Measurements from ENCODE around the gene CEND1.

The CEND1 gene

DNA sequence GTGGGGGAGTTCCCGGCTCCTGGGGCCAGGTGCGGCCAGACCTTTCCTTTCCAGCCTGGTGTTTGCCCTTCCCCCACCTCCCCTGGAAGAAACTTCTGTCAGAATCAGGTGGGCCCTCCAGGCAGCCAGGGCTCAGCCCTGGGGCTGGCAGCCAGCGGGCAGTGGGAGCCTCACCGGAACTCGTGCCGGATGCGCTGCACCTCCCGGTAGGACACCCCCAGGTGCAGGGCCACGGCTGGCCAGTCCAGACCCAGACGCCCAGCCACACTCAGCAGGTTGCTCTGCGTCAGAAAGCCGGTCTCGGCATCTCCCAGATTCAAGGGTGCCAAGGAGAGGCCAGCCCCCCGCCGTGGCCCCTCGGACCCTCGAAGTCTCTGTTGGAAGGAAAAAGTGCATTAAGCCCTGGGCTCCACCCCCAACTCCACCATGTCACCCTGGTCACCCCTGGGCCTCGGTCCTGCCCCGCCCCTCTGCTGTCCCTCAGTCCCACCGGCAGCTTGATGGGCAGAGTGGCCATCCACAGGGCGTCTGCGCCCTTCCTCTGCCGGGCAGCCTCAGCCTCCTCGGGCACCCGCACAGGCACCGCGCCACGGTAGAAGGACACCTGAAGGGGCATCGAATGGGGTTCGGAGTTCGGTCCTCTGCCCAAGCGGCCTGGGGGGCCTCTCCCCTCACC is 9.9 kb upstream of the CEND1 start:
- DNase-seq, result peak in 1 of 42 donors; percentile 34
- intact Hi-C loops (cut with DNase I), result loop anchor here (5.0 kb wide), 1 partner anchor 72 kb away; no protein-coding TSS in a partner anchor

DNA sequence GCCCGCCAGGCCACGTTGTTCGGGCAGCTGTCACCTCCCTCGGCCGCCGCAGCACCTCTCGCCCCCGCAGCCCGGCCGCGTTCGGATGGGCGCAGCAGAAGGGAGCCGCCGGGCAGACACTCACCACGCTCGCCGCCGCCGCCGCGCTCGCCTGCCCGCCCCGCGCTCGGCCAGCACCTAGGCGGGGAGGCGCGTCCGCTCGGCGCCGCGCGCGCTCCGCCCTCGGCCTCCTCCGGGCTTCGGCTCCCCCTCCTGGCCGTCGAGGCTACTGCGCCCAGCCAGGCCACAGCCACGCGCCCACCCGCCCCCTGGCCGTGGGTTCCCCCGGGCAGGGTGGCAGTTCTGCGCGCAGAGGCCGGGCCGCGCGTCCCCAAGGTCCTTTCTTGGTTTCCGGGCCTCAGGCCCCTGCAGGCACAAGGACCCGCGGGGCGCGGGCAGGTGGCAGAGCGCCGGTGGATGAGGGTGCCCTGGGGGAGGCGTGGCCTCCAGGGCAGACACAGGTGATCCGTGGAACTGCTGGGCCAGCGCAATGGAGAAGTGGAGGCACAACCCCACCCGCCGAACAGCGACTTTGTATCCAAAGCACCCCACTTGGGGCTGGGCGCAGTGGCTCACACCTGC is 8.3 kb upstream of the CEND1 start, which contains the start of gene SLC25A22:
TSS of gene SLC25A22 (minus strand) at position 189 of the 621 bp plus-strand sequence. CDS start 3,275 bp downstream, outside the sequence.
- peak in 40 of 42 donors; percentile 62 to 91 (median 82) for DNase-seq
- intact Hi-C loops (cut with DNase I), result loop anchor here (5.0 kb wide), 1 partner anchor 71 kb away; no protein-coding TSS in a partner anchor

DNA sequence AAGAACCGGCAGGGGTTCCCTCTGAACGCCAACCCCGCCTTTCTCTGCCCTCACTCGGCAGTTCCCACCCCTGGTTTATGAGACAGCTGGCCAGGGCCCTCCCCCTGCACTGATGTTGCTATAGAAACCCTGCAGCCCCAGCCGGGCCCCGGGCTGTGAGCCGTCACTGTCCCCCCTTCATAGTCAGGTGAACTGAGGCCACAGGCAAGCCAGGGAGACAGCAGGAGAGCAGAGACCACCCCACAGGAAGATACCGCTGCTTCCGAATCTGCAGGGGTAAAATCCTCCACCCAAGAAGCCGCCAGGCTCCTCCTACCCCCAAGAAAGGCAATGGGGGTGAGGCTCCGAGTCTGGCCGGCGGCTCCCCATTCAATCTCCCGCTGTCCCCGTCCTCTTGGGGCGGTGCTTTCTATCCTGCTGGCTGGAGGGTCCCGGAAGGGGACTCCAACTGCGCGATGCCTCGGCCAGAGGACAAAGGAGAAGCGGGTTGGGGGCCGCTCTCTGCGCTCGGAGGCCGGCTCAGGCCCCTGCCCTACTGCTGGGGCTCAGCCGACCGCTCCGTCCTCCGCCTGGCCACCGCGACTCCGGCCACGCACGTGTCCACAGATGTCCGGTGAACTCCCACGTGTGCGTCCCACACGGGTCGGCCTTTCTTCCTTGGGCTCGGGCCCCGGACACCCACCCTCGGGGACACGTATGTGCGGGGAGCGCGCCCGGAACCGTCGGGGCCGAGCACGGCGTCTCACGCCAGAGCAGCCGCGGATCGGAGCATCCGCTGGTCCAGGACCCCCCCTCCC is 7.6 kb upstream of the CEND1 start:
- peak; percentile 58 to 87 (median 78) for DNase-seq
- intact Hi-C loops (cut with DNase I), result loop anchor here (5.0 kb wide), 1 partner anchor 70 kb away; no protein-coding TSS in a partner anchor

DNA sequence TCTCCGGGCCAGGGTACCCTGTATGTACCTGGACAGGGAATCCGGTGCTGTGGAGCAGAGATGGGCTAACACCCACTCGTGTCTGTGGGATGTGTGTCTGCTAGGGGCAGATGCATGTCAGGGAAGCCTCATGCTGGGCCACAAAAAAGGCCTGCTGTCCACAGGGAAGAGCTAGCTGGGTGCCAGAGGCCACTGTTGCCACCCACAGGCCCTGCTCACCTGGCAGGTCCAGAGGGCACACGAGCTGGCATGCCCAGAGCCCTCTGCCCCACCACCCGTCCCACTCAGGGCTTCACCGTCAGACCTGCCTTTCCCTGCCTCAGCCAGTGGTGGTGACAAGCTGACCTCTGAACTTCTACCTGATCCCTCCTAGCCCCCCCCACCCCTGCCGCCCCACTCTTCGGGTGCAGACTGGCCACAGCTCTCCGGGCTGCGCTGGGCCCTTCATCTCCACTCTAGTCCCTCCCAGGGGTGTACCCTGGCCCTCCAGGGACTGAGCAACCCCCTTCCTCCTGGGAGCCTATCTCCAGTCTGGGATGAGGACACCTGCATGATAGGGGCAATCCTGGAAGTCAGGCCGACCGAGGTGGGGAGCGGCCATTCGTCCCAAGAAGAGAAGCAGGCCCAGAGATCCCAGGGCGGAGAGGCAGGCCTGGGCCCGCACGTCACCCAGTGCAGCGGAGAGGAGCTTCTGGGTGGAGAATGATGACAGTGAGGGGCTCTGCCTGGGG is 6.8 kb upstream of the CEND1 start:
- peak in 1 of 42 donors; percentile 38 for DNase-seq

DNA sequence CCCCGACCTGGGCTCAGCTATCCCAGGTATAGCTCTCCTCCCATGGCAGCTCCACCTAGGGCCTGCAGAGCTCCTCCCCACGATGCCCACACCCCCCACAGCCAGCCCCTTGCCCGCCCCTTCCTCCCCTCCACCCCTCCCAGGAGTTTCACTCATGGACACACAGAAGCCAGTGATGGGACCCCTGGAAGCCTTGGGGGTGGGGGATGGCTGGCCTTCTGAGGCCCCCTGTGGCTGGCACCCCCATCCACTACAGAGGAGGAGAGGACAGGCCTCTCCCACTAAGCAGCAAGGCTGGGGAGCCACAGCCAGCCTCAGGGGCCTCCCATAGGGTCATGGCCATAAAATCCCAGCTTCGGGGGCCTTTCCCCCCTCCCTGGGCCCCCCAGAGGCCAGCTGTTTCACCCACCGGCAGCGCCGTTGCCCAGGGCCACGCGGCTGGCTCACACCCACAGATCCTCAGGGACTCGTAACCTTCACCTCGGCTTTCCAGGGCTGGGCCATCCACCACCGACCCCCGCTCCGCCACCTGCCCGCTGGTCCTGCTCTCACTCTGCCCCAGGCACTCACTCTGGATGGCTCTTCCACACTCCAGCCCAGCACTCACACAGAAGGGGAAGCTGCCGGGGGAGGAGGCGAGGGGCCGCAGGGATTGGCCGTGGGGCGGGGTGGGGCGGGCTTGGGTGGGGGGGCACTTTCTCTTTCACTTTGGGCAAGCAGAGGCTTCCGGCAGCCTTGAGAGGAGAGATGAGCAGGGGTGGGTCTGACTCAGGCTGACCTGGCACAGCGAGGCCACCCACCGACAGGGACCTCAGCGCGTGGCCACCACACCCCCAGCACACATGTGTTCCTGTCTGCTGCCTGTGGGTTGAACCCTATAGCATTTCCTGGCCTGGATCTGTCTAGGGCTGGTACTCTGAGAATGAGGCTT is 6.0 kb upstream of the CEND1 start:
- intact Hi-C loops (cut with DNase I), result loop anchor here (5.0 kb wide), 1 partner anchor 69 kb away; no protein-coding TSS in a partner anchor
- peak in 26 of 42 donors; percentile 42 to 75 (median 58) for DNase-seq

More for the DNA sequence above, 6.8 kb upstream of the CEND1 start:
- intact Hi-C loops (cut with DNase I), result loop anchor here (5.0 kb wide), 1 partner anchor 69 kb away; no protein-coding TSS in a partner anchor

DNA sequence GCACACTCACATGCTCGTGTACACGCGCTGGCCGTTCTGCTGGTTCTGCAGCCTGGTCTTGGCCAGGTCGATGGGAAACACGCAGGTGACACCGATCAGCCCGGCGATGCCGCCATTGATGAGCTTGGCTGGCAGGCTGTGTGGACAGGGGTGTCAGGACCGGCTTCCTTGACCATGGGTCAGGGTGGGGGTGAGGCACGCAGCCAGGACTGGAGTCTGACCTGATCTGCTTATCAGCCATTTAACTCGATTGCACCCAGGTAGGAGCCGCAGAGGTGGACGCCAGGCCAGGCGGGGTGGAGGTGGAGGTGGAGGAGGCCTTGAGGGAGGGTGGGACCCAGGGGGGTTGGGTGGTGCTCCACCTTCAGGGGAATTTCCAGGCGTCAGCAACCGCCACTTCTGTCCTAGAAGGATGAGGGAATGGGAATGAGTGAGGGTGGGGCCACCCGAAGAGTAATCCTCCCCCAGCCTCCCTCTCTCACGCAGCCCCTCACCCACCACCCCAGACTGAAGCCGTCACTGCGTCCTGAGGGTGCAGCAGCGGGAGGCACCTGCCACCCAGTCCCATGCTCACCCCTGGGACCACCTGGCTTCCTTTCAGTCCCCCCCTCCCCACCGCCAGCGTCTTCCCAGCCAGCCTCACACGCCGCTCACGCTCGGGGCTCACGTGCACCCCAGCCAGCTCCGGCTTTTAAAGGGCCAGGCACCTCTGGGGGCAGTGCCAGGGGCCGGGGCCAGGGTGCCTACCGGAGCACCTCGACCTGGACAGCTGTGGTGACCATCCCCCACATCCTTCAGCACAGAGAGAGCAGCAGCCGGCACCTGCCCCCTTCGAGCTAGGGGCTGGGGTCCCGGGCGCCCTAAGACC is 5.1 kb upstream of the CEND1 start:
- DNase-seq, result peak in 24 of 42 donors; percentile 41 to 80 (median 66)
- intact Hi-C loops (cut with DNase I), result loop anchor here (5.0 kb wide), 1 partner anchor 68 kb away; no protein-coding TSS in a partner anchor

DNA sequence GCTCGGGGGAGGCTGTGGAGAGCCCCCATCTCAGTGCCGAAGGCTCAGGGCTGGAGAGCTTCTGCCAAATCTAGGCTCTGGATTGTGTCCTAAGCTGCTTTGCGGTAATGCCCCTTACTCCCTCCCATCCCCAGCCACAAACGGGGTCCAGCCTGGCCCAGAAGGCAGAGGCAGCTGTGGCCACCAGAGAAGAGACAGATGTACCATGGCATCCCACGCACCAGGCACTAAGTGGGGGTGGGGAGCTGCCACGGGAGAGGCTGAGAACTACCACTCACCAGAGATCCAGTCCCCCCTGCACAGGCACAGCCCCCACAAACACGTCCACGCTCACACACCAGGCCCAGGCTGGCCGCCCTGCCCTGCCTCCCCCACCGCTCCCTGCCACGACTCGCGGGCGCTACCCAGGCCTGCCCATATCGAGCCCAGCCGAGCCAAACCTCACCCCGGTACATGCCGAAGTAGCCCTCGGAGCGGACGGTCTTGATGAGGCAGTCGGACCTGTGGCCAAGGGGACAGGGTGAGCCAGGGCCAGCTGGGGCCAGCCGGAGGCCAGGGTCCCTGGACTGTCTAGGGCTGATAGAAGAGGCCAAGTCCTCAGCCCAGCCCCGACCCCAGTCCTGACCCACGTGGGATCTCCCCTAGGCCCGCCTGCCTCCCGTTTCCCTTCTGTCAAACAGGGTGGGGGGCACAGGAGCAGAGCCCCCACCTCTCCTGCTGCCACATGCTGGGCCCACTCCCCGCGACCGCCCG is 4.3 kb upstream of the CEND1 start:
- no peak for DNase-seq
- intact Hi-C loops (cut with DNase I), result no loop called here

DNA sequence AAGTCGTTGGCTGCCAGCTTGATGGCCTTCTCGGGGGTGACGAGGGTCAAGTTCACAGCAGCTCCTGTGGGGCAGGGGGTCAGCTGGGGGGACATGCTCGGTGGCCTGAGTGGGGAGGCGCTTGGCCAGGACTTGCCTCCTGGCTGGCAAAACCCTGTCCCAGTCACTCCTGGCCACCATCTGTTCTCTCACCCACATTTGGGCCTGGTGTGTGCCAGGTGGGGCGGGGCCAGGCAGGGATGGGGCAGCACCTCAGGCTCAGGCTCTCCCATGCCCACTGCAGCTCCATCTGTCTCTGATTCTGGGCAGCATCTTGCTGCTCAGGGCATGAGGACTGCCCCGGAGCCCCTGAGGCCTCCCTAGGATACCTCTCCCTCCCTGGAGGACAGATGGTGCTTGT is 3.7 kb upstream of the CEND1 start:
- intact Hi-C loops (cut with DNase I), result no loop called here
- no peak for DNase-seq

DNA sequence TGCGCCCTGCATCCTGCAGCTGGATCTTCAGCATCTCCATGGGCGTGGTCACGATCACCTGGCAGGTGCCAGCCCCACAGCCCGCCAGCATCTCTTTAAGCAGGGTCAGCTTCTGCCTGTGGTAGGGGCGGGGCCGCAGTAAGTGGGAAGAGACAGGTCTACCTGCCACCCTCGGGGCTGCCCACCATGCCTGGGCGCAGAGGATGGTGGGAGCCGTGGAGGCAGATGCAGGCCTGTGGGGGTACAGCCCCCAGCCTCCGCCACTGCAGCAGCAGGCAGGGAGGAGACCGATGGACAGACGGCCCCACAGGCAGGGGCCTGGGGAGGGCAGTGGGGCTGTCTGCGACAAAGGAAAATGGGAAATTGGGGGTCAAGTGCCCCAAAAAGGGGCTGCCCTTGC is 3.0 kb upstream of the CEND1 start:
- intact Hi-C loops (cut with DNase I), result no loop called here
- no peak for DNase-seq

DNA sequence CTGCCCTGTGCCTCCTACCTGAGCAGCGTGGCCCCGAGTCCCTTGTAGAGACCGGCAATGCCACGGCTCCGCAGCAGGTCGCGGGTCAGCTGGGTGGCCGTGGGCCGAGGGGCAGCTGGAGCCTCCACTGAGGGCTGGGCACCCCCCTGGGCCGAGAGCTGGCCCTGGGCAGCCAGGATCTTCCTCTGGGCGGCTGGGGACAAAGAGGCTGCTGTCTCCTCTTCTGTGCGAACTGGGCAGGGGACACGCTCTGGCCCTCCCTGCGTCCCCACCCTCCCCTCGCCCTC is 2.6 kb upstream of the CEND1 start:
- DNase-seq, result no peak
- intact Hi-C loops (cut with DNase I), result no loop called here

DNA sequence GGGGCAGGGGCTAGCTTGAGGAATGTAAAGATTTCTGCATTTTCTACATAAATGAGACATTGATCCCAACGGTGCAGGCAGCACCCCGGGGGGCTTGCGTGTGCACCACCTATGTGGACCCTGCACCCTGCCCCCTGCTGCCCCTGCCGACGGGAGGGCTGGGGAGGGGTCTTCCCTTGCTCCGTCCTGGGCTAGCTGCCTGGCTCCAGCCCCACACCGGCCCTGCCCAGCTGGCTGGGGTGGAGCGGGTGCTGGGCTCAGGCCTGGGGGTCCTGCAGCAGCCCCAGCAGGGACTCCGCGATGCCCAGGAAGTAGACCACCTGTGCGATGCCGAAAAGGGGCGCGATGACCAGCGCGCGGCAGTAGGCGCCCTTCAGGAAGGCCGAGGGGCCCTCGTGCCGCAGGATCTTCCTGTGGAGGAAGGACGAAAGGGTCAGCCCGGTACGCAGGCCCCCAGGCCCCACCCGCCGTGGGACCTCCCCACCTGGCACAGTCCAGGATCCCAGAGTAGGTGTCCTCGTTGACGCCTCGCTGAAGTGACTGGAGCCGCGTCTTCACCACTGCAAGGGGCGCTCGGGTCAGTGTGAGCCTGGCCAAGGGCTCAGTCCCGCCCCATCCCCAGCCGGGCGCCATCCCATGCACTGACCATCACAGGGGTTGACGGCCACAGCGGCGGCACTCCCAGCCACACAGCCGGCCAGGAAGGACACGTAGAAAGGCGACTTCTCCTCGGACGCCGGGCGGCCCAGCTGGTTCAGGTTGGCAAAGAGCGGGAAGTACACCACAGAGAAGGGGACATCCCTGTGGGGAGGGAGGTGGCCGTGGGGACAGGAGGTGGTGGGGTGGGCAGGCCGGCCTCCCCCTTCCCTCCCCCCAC is 2.0 kb upstream of the CEND1 start:
- no peak for DNase-seq
- intact Hi-C loops (cut with DNase I), result no loop called here

DNA sequence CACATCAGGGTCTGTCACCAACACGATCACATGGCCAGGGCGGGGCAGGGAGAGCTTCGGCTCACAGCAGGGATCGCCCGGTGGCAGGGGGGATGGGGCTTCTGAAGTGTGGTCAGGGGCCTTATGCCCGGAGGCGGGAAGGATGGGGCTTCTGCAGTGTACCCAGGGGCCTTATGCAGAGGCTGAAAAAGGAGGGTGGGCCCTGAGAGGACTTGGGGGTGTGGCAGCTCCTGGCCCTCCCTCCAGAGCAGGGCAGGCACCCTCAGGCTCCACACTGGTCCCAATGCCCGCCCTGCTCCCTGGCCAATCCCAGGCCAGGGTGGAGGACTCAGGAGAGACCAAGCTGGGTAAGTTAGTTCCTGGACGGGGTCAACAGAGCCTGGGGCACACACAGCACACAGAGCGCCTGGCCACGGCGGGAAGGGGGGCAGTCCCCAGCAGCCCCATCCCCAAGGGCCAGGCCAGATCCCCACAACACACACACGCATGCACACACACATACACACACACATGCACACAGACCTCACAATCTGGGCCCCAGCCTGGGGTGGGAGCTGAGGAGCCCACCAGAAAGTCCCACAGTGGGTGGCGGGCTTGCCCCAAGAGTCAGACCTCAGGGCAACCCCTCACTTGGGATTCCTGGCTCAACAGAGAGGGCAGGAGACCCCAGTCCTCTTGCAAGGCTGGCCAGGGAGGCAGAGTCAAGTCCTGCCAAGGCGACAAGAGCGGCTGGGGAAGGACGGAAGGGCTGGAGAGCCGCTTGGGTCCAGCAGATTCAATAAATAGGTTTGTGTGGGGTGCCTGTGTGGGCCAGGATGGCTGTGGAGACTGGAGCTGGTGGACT is 1.1 kb upstream of the CEND1 start:
- intact Hi-C loops (cut with DNase I), result no loop called here
- no peak for DNase-seq

DNA sequence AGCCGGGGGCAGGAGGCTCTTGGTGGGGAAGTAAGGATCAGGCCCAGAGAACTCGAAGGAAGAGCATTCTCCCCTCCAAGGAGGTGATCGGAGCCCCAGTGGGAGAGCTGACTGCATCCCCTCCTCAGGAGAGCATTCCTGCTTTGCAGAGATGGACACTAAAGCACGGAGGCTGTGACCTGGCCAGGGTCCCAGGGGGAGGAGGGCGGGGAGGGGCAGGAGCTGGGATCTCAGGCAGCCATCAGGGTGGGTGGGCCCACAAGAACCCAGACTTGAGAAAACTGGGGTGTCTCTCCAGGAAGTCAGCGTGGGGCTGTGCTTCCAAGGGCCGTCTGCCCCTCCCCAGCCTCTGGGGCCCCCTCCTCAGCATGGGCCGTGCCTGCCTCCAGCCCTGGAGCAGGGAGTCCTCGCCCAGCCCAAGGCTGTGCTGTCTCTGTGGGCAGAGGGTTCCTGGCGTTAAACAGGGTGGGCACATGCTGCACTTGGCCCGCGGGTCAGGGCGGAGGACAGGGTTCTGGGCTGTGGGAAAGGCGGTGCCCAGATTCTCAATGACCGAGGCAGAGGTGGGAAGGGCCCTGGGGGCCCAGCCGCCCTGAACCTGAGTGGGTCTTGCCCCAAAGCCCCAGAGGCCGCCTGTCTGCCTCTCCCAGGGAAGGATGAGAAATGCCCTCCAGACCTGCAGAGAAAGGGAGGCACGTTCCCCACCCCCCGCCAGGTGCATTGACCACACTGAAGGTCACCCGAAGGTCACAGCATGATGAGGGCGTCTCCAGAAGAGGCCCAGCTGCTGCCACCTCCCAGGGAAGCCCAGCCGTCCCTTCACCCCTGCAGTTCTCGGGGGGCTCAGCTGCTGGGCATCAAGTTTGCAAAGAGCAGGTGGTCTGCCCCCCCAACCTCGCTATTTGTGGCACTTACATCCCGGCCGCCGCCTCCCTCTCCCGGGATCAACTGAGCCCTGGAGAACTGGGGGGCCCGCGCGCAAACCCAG is 643 bp downstream of the CEND1 start:
- peak in 2 of 42 donors; percentile 14 to 36 for DNase-seq
- intact Hi-C loops (cut with DNase I), result no loop called here
